Germinal center (tissue), 1 donor: Measurements from ENCODE around the gene WDFY3.

Experiments
- DNase-seq: peaks from one replicate; pipeline ENCODE4 v3.0.0; 2012; ENCODE audit warnings: mixed read lengths, low spot score

The WDFY3 gene

GRCh38 chr4:84790769-84791565, 175.5 kb downstream of the WDFY3 start:
- no peak for DNase-seq

DNA sequence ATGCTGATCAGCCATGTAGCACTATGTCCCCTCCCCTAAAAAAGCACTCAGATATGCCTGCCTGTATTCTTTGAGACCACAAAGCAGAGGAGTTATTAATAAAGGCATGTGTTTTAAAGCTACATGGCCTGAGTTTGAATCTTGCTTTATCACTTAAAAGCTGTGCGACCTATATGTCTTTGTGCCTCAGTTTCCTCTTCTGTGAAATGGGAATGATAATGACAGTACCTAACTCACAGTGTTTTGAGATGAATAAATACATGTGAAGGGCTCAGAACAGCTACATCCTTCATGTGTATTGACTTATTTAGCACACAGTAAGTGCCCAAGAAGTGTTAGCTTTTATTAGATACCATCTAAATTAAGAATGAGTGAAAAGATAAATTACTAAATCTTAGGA, 180.0 kb downstream of the WDFY3 start:
- DNase-seq = no peak

- DNase-seq = no peak
Observed at GRCh38 chr4:84782517-84782916, 184.0 kb downstream of the WDFY3 start.

GRCh38 chr4:84780719-84781118, 185.8 kb downstream of the WDFY3 start:
- no peak for DNase-seq

DNA sequence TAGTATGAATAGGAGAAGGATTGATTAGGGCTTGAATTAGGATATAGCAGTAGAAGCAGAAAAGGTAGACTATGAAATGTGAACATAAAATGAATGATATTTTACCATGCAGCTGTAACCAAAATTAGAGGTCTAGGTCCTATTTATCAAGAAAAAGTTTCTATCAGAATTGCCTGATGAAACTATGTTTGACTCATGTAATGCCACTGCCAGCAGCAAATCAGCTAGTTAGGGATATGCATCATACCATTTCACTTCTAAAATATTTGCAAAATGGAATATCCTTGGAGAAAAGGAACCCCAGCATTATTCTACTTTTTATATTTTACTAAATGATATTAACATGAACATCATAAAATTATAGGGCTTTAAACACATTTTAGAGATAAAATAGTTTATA, 188.4 kb downstream of the WDFY3 start:
- DNase-seq = no peak

GRCh38 chr4:84767168-84767567, 199.3 kb downstream of the WDFY3 start:
- DNase-seq = no peak

GRCh38 chr4:84753321-84753972, 213.0 kb downstream of the WDFY3 start:
- no peak for DNase-seq

GRCh38 chr4:84751707-84752106, 214.8 kb downstream of the WDFY3 start:
- DNase-seq = no peak

DNA sequence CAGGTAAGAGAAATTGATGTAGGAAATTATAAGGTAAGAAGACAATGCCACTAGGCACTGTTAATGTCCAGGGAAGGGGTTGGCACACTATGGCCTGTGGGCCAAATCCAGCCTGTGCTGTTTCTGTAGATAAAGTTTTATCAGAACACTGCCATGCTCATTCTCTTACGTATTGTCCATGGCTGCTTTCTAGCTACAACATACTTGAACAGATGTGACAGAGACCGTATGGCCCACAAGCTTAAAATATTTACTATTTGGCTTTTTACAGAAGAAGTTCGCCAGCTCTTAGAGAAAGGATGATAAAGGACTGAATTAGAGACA, 215.6 kb downstream of the WDFY3 start:
- no peak for DNase-seq

DNA sequence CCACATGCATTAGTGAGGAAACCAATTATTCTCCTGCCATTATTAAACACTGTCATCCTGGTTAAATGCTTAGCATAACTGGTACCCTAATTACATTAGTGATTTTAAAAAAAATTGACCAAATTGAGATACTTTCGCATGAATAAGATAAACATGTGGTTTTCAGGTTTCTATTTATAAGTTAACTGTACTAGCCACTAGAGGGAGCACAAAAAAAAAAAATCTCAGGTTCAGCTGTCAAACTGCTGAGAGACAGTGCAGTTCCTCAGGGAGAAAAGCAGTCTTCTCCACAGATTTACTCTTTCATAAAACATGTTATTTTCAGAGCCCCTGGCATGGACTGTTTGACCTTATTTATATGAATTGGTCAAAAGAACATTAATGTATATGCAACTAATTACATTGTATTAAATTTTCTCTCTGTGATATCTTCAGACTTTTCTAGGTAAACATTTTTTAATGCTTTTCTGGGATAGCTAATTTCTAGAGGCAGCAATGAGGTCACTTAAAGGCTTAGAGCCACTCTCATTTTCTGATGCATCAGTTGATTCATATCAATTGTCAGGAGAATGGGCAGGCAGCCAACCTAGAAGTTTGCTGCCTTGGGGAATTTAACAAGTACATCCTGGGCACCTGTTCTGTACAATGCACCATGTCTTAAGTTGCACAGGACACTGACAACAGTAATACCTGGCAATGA, 216.1 kb downstream of the WDFY3 start:
- peak; percentile 11 for DNase-seq

DNA sequence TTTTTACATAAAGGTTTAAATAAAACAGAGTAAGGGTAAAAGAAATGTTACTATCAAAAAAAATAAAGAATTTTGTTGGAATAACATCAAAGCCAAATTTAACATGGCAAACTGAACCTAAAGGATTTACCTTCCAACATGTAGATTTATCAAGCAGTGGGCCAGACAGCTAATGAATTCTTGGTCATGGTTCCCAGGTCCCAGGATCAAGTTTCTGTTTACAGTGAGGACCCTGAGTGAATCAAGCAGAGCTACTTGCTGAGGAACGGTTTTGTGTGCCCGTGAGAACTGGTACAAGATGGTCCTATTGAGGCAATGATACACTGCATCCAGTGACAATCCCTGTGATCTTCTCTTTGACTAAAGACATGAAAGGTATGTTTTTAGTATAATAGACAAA, 226.4 kb downstream of the WDFY3 start:
- no peak for DNase-seq

DNA sequence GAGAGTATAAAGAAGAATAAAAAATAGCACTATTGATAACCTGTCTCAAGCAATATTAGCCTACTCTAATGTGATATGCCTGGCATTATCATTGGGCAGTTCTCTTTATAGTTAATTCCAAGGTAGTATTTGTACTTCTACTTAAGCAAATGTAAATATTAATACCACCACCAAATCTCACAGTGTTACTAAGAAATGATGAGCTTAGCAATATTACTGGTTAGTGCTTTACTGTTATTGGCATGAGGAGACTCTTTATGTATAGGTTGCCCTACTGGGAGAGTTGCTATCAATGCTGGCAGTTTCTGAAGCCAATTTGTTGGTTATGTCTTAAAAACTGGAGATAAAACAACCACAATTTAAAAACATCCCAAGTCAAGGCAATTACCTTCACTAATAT, 227.9 kb downstream of the WDFY3 start:
- DNase-seq = no peak

GRCh38 chr4:84737656-84738055, 228.8 kb downstream of the WDFY3 start:
- DNase-seq = no peak

- no peak for DNase-seq
Observed at GRCh38 chr4:84734037-84734436, 232.5 kb downstream of the WDFY3 start.

- no peak for DNase-seq
Observed at GRCh38 chr4:84733343-84734033, 233.0 kb downstream of the WDFY3 start.

- DNase-seq = no peak
Observed at GRCh38 chr4:84730375-84730774, 236.1 kb downstream of the WDFY3 start.

- DNase-seq = no peak
Observed at GRCh38 chr4:84727491-84727890, 239.0 kb downstream of the WDFY3 start.

GRCh38 chr4:84726356-84726755, 240.1 kb downstream of the WDFY3 start:
- DNase-seq = no peak

GRCh38 chr4:84722720-84723119, 243.8 kb downstream of the WDFY3 start:
- no peak for DNase-seq

GRCh38 chr4:84719115-84719514, 247.4 kb downstream of the WDFY3 start:
- no peak for DNase-seq

DNA sequence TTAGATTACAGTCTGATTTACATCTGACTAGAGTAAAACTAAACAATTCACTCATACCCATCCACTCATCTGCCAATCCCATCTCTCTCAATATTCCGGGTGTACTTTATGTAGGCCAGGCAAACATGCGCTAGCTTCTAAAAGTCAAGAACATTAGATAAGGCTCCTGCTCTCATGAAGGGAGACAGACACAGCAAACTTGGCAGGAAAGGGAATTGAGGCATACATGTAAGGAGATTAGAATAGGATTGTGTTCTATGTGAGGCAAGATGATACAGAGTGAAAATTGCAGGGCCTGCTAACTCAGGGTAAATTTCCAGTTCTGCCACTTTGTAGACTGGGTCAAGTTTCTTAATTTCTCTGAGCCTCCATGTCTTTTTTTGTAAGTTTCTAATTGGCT, 247.8 kb downstream of the WDFY3 start:
- DNase-seq = no peak

DNA sequence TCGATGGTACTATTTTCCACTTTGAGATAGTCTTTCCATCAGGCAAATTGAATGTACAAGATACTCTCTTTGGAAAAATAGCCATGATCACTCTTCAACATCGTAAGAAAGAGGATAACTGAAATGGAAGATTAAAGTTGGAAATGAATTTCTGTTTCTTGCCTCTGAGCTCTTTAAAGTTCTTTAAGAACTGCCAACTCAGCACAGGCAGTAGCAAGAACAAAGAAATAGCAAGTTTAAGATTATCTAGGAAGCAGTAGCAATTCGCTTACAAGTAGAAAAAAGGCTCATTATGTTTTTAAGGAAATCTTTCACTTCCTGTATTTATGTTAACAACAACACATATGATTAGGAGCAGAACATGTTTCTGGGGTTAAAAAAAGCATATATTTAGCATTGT, 255.9 kb downstream of the WDFY3 start:
- DNase-seq = no peak
